B cell (primary cell): ENCODE measurements around the gene LAMC3. TPM values are rescaled to one million over a fixed set of nuclear protein-coding genes. Genes with fewer than 3 reads are reported as not detected.

Experiments
- ATAC-seq: fragments of 200-7000 bp; cut with Tn5 transposase; one replicate; pipeline ENCODE4 v1.10.0; 2021; ENCODE audit warnings: low read depth, mild to moderate bottlenecking, moderate number of reproducible peaks, moderate library complexity
- CTCF ChIA-PET: fragments of 350-600 bp; sonication (Branson Sonifier 250); formaldehyde crosslinking; loops from one replicate; lab custom pipeline; 2021; ENCODE audit warnings: antibody characterized with exemption, inconsistent platforms; lab: Charles Lee
- POLR2A ChIA-PET: fragments of 350-600 bp; sonication (Branson Sonifier 250); formaldehyde crosslinking; loops from one replicate; lab custom pipeline; 2021; ENCODE audit warnings: antibody characterized with exemption; lab: Charles Lee
- DNase-seq: peaks from one replicate; pipeline ENCODE4 v3.0.0; 2013
- H2AFZ ChIP-seq: 2 replicates; pipeline ENCODE4 v1.6.1; 2012; ENCODE audit warnings: mild to moderate bottlenecking, low read depth, low read length; ENCODE audit not compliant: insufficient read depth, poor library complexity, severe bottlenecking
- H3K27ac ChIP-seq, 2 donors: 1 replicate in 1 of 2; 2 replicates in 1 of 2; pipeline ENCODE4 v1.5.1; 2012 to 2013; ENCODE audit warnings: low read length in 2 of 2, mild to moderate bottlenecking in 2 of 2, moderate library complexity in 1 of 2
- H3K27me3 ChIP-seq, 4 experiments: fragments of 200-600 bp in 1 of 4; sonication (generic) in 1 of 4; replicated peaks in 1 of 4; 1 replicate in 2 of 4; 2 replicates in 2 of 4; pipeline versions ENCODE4 v1.6.1 to v1.7.0; 2013 to 2016; ENCODE audit warnings: low read length in 3 of 4, mild to moderate bottlenecking in 2 of 4, mixed read lengths in 1 of 4, moderate library complexity in 1 of 4; ENCODE audit not compliant: insufficient read depth in 4 of 4, control insufficient read depth in 3 of 4; ENCODE audit errors: control extremely low read depth in 1 of 4
- H3K36me3 ChIP-seq, 2 experiments: replicated peaks in 1 of 2; 1 replicate in 1 of 2; 2 replicates in 1 of 2; pipeline versions ENCODE4 v1.6.1 to v1.7.1; 2013; ENCODE audit warnings: low read length in 1 of 2; ENCODE audit not compliant: insufficient read depth in 2 of 2, control insufficient read depth in 1 of 2; ENCODE audit errors: control extremely low read depth in 1 of 2, extremely low read depth in 1 of 2
- H3K4me1 ChIP-seq, 2 donors: fragments of 200-600 bp in 1 of 2; sonication (generic) in 1 of 2; 1 replicate in 1 of 2; 2 replicates in 1 of 2; pipeline versions ENCODE4 v1.5.1 to v1.6.1; 2013 to 2017; ENCODE audit warnings: low read length in 2 of 2; ENCODE audit not compliant: control insufficient read depth in 2 of 2, insufficient read depth in 2 of 2
- H3K4me2 ChIP-seq: replicated peaks from 2 replicates; pipeline ENCODE3; 2012; ENCODE audit warnings: mild to moderate bottlenecking, low read depth, low read length; ENCODE audit not compliant: poor library complexity, severe bottlenecking
- H3K4me3 ChIP-seq, 5 experiments: fragments of 200-600 bp in 1 of 5; sonication (generic) in 1 of 5; 1 replicate in 3 of 5; 2 replicates in 2 of 5; pipeline versions ENCODE4 v1.5.1 to v1.7.0; 2011 to 2016; ENCODE audit warnings: low read length in 4 of 5, mild to moderate bottlenecking in 4 of 5, low read depth in 2 of 5, control low read depth in 1 of 5, moderate library complexity in 1 of 5; ENCODE audit not compliant: insufficient read depth in 1 of 5; ENCODE audit errors: control extremely low read depth in 1 of 5, extremely low read depth in 1 of 5
- H3K79me2 ChIP-seq: fragments of 200-600 bp; sonication (generic); one replicate; pipeline ENCODE4 v1.6.0; 2016; ENCODE audit warnings: low read length; ENCODE audit not compliant: control insufficient read depth, insufficient read depth
- H3K9ac ChIP-seq: fragments of 200-600 bp; sonication (generic); 2 replicates; pipeline ENCODE4 v1.6.1; 2017; ENCODE audit warnings: mild to moderate bottlenecking, low read length, moderate library complexity
- H3K9me3 ChIP-seq, 3 donors: one replicate each; pipeline versions ENCODE4 v1.6.1 to v1.7.1; 2013; ENCODE audit warnings: low read length in 2 of 3; ENCODE audit not compliant: control insufficient read depth in 2 of 3, insufficient read depth in 1 of 3; ENCODE audit errors: control extremely low read depth in 1 of 3
- H4K20me1 ChIP-seq: 2 replicates; pipeline ENCODE4 v1.6.0; 2012; ENCODE audit warnings: mild to moderate bottlenecking, low read length; ENCODE audit not compliant: insufficient read depth, control insufficient read depth, poor library complexity, severe bottlenecking
- H3K27ac Mint-ChIP-seq: one replicate; pipeline ENCODE4 v1.8.0; 2021; ENCODE audit warnings: mixed read lengths
- H3K27me3 Mint-ChIP-seq: one replicate; pipeline ENCODE4 v1.8.0; 2021; ENCODE audit warnings: mixed read lengths
- H3K4me1 Mint-ChIP-seq: one replicate; pipeline ENCODE4 v1.8.0; 2021; ENCODE audit warnings: mixed read lengths
- H3K4me3 Mint-ChIP-seq: one replicate; pipeline ENCODE4 v1.8.0; 2021; ENCODE audit warnings: mixed read lengths
- H3K9me3 Mint-ChIP-seq: one replicate; pipeline ENCODE4 v1.8.0; 2022; ENCODE audit warnings: mixed read lengths; ENCODE audit not compliant: insufficient read depth
- EZH2 ChIP-seq: IDR thresholded peaks from 2 replicates; pipeline ENCODE4 v1.6.1; 2012; ENCODE audit warnings: borderline replicate concordance, low read depth, mild to moderate bottlenecking, moderate library complexity, low read length; ENCODE audit not compliant: insufficient read depth, poor library complexity, severe bottlenecking
- WGBS: methylation state at CpG from one replicate; pipeline ENCODE4 v1.1.5; 2013; ENCODE audit warnings: missing lambda C conversion rate; ENCODE audit not compliant: insufficient coverage; 5-methylcytosine and 5-hydroxymethylcytosine counted together
- intact Hi-C: fragments of 100-400 bp; cut with micrococcal nuclease; formaldehyde crosslinking; loops from one replicate; pipeline ENCODE4 v1.10.0; 2022
- polyA plus RNA-seq: library from polyadenylated mRNA; depleted of rRNA; stranded (reverse); fragments of >200 nt; gene quantifications from 2 replicates; pipeline ENCODE4 v1.2.3, GENCODE V29; 2012
- total RNA-seq, 2 donors: library from RNA; stranded (reverse); fragments of 120-200 nt in 1 of 2; gene quantifications; 1 replicate in 1 of 2; 2 replicates in 1 of 2; pipeline versions ENCODE4 v1.2.3 to v1.2.4, GENCODE V29; 2013 to 2022
- TF ChIP-seq, protein P1 (sequence below): fragments of 200-600 bp; IDR thresholded peaks from one replicate; pipeline ENCODE4 v1.8.0; 2022; ENCODE audit warnings: antibody characterized with exemption, mild to moderate bottlenecking

The LAMC3 gene
- total and polyA plus RNA-seq, 2 donors (not counting 1 experiment from before 2014, with no cell fraction given): 0.25 to 0.45 TPM

DNA sequence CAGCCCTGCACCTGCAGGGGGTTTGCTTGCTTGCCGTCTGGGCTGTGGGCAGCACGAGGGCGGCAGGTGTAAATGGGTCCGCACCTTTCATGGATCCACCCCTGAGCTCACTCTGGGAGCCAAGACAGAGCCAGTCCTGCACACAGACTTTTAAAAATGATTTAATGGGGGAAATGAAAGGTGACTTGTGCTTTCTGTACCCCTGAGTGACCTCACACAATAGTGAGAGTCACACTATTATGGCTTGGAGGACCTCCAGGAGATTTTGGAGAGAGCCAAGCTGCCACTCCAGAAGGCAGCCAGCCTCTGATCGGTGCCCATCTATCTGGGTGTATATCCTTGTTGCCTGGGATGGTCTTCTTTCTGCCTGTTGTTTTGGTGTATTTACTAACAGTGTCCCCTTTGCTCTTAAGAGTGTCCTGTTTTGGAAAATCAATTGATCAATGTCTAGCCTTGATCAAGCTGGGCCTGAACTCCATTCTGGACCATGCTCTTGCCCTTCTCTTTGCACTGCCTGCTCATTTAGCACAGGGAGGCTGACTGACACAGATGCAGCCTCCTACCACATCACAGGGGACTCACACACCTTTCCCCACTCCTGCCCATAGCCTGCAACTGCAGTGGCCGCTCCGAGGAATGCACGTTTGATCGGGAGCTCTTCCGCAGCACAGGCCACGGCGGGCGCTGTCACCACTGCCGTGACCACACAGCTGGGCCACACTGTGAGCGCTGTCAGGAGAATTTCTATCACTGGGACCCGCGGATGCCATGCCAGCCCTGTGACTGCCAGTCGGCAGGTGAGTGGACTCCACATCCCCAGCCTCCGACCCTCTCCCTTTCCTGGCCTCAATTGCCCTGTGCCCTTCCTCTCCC is 29.5 kb downstream of the LAMC3 start:
- Histone ChIP-seq H2AFZ (no peak overlapping the region), H3K27ac (no peak overlapping the region), H3K79me2 (no peaks in the 10 kb centered on the region), H3K4me3 (no peak overlapping the region), H3K27me3 (no peaks in the 10 kb centered on the region), H3K36me3 (no peaks in the 10 kb centered on the region), H3K9me3 (no peaks in the 10 kb centered on the region), H3K4me2 (no peak overlapping the region), H3K4me1 (peaks cover 13 to 14% of the 10 kb centered on the region in 2 donors), H3K9ac (no peak overlapping the region), H4K20me1 (no peaks in the 10 kb centered on the region)
- H3K4me3 Mint-ChIP-seq: no peak overlapping the region
- intact Hi-C loops: no loop called here
- no peaks in the 10 kb centered on the region for H3K4me1 Mint-ChIP-seq
- WGBS: 97% methylated on average over 17 of the region's 19 CpGs
- POLR2A ChIA-PET: no interaction called here
- H3K27me3 Mint-ChIP-seq: peaks cover 8% of the 10 kb centered on the region
- H3K9me3 Mint-ChIP-seq: no peaks in the 10 kb centered on the region
- DNase-seq: no peak
- CTCF ChIA-PET: interaction anchor here (2.6 kb wide), 1 partner anchor 8 kb away, joined by 15 read pairs; no protein-coding TSS in a partner anchor
- no peak overlapping the region for H3K27ac Mint-ChIP-seq
- TF ChIP-seq EZH2: no peak
- TF ChIP-seq, protein P1, sequence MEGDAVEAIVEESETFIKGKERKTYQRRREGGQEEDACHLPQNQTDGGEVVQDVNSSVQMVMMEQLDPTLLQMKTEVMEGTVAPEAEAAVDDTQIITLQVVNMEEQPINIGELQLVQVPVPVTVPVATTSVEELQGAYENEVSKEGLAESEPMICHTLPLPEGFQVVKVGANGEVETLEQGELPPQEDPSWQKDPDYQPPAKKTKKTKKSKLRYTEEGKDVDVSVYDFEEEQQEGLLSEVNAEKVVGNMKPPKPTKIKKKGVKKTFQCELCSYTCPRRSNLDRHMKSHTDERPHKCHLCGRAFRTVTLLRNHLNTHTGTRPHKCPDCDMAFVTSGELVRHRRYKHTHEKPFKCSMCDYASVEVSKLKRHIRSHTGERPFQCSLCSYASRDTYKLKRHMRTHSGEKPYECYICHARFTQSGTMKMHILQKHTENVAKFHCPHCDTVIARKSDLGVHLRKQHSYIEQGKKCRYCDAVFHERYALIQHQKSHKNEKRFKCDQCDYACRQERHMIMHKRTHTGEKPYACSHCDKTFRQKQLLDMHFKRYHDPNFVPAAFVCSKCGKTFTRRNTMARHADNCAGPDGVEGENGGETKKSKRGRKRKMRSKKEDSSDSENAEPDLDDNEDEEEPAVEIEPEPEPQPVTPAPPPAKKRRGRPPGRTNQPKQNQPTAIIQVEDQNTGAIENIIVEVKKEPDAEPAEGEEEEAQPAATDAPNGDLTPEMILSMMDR: no peak
- ATAC-seq: no peak
